K562 (cell line): ENCODE data around the gene C1orf21. TPM values are rescaled to one million over a fixed set of nuclear protein-coding genes. Genes with fewer than 3 reads are reported as not detected.

Experiments used
- ATAC-seq: fragments of 200-7000 bp; cut with Tn5 transposase; 3 replicates; pipeline ENCODE4 v1.9.1; 2020; ENCODE audit warnings: moderate library complexity
- BruUV-seq: library from RNA; stranded (reverse); fragments of 400-500 nt; replicated peaks from 2 replicates; lab custom pipeline; 2021; lab: Mats Ljungman, UMichigan
- CTCF ChIA-PET: fragments of 300-600 bp; formaldehyde crosslinking; extraction: SDS; loops from one replicate; lab custom pipeline; 2021; ENCODE audit warnings: low intra/inter-chr PET ratio; lab: Yijun Ruan, JAX
- POLR2A ChIA-PET: fragments of 300-600, 350-650 bp; sonication (Branson Sonifier 250); formaldehyde crosslinking; extraction: SDS; loops from one replicate; lab custom pipeline; 2021; ENCODE audit warnings: antibody characterized with exemption, inconsistent platforms; lab: Yijun Ruan, JAX
- DNase-seq, 4 experiments: peaks; one replicate each; pipeline versions ENCODE4 v3.0.0 to v3.0.0-alpha.2; 2011 to 2018; ENCODE audit warnings: low spot score in 3 of 4, mixed read lengths in 3 of 4; ENCODE audit errors: extremely low read depth in 1 of 4
- FAIRE-seq: peaks from 2 replicates; lab custom pipeline; 2011; peaks lifted over from hg19 to GRCh38; lab: Jason Lieb, UNC
- H2AFZ ChIP-seq: 2 replicates; pipeline ENCODE4 v1.6.0; 2011; ENCODE audit warnings: low read depth, low read length, control low read depth, inconsistent platforms
- H3K27ac ChIP-seq: fragments of 200-600 bp; 3 replicates; pipeline ENCODE4 v1.8.0; 2011; ENCODE audit warnings: low read depth, mild to moderate bottlenecking, control low read depth, inconsistent platforms, low read length, moderate library complexity, mixed read lengths; ENCODE audit errors: extremely low read depth
- H3K27me3 ChIP-seq, 2 experiments: fragments of 300-600 bp in 1 of 2; 2 replicates in 1 of 2; 3 replicates in 1 of 2; pipeline versions ENCODE4 v1.6.0 to v1.8.0; 2011; ENCODE audit warnings: inconsistent platforms in 2 of 2, low read length in 2 of 2, mild to moderate bottlenecking in 1 of 2, mixed read lengths in 1 of 2, moderate library complexity in 1 of 2; ENCODE audit not compliant: control insufficient read depth in 2 of 2, insufficient read depth in 2 of 2
- H3K36me3 ChIP-seq: fragments of 300-600 bp; 3 replicates; pipeline ENCODE4 v1.8.0; 2011; ENCODE audit warnings: mild to moderate bottlenecking, low read length, inconsistent platforms; ENCODE audit not compliant: control insufficient read depth, insufficient read depth
- H3K4me1 ChIP-seq, 2 experiments: fragments of 200-600 bp in 1 of 2; replicated peaks in 1 of 2; 2 replicates in 1 of 2; 3 replicates in 1 of 2; pipeline versions ENCODE4 v1.5.1 to v1.8.0; 2011; ENCODE audit warnings: inconsistent platforms in 2 of 2, low read length in 2 of 2, mild to moderate bottlenecking in 1 of 2, mixed read lengths in 1 of 2, moderate library complexity in 1 of 2; ENCODE audit not compliant: control insufficient read depth in 2 of 2, insufficient read depth in 2 of 2
- H3K4me2 ChIP-seq: 2 replicates; pipeline ENCODE4 v1.6.1; 2011; ENCODE audit warnings: low read length, control low read depth, inconsistent platforms, mixed read lengths; ENCODE audit not compliant: insufficient read depth
- H3K4me3 ChIP-seq: fragments of 200-600 bp; sonication (generic), shearing (Covaris generic); 2 replicates; pipeline ENCODE4 v1.5.1; 2016; ENCODE audit warnings: control low read depth, inconsistent platforms
- H3K79me2 ChIP-seq: fragments of 200-600 bp; 3 replicates; pipeline ENCODE4 v1.8.0; 2011; ENCODE audit warnings: low read length, inconsistent platforms; ENCODE audit not compliant: control insufficient read depth, insufficient read depth
- H3K9ac ChIP-seq, 2 experiments: 2 replicates each; pipeline versions ENCODE4 v1.6.0 to v1.6.1; 2011; ENCODE audit warnings: low read depth in 2 of 2, low read length in 2 of 2, control low read depth in 1 of 2, inconsistent platforms in 1 of 2, mild to moderate bottlenecking in 1 of 2, mixed read lengths in 1 of 2; ENCODE audit not compliant: insufficient read depth in 1 of 2
- H3K9me1 ChIP-seq: one replicate; pipeline ENCODE4 v1.6.0; 2011; ENCODE audit warnings: inconsistent platforms, mild to moderate bottlenecking, low read length, moderate library complexity; ENCODE audit not compliant: control insufficient read depth, insufficient read depth
- H3K9me3 ChIP-seq: replicated peaks from 2 replicates; pipeline ENCODE4 v1.5.1; 2011; ENCODE audit warnings: low read depth, low read length, inconsistent platforms; ENCODE audit not compliant: control insufficient read depth, insufficient read depth
- H4K20me1 ChIP-seq: replicated peaks from 2 replicates; pipeline ENCODE4 v1.6.1; 2011; ENCODE audit warnings: low read length, inconsistent platforms, mixed read lengths; ENCODE audit not compliant: control insufficient read depth, insufficient read depth
- FOXP1 ChIP-seq: sonication (generic); formaldehyde crosslinking; IDR thresholded peaks from 2 replicates; pipeline ENCODE4 v1.8.0; 2022; ENCODE audit warnings: mild to moderate bottlenecking, missing genetic modification reagents
- LARP7 ChIP-seq: fragments of 450-650 bp; IDR thresholded peaks from 2 replicates; pipeline ENCODE4 v1.6.1; 2016
- MED1 ChIP-seq: sonication (generic); formaldehyde crosslinking; IDR thresholded peaks from 2 replicates; pipeline ENCODE4 v1.8.1; 2023; ENCODE audit warnings: missing genetic modification reagents, borderline replicate concordance
- THRAP3 ChIP-seq: fragments of 450-650 bp; IDR thresholded peaks from 2 replicates; pipeline ENCODE4 v1.6.1; 2016; ENCODE audit warnings: mild to moderate bottlenecking, inconsistent platforms, borderline replicate concordance
- U2AF1 ChIP-seq: fragments of 200-400 bp; formaldehyde crosslinking; optimal IDR thresholded peaks from 2 replicates; pipeline ENCODE3; 2017; ENCODE audit warnings: mild to moderate bottlenecking, low read depth, low read length, moderate library complexity
- ZNF3 ChIP-seq: fragments of 250-450 bp; sonication (Bioruptor Pico); IDR thresholded peaks from 2 replicates; pipeline ENCODE4 v1.5.0; 2021; ENCODE audit warnings: mild to moderate bottlenecking, moderate library complexity
- WGBS: fragments of 100-300 bp; shearing (Covaris generic); methylation state at CpG from one replicate; pipeline ENCODE4 v1.1.6; 2016; ENCODE audit warnings: low coverage, mixed read lengths; ENCODE audit not compliant: insufficient coverage; ENCODE audit errors: missing lambda C conversion rate; 5-methylcytosine and 5-hydroxymethylcytosine counted together
- in situ Hi-C: fragments of 300-500 bp; cut with MboI; formaldehyde crosslinking; loops from 4 replicates; pipeline ENCODE4 v1.15.0; 2018; ENCODE audit warnings: inconsistent platforms, mixed read lengths
- intact Hi-C: fragments of 100-400 bp; cut with micrococcal nuclease; formaldehyde crosslinking; loops from 2 replicates; pipeline ENCODE4 v1.14.2; 2022
- polyA plus RNA-seq, 8 experiments: library from polyadenylated mRNA; depleted of rRNA in 4 of 8; stranded (reverse) in 5 of 8; unstranded in 3 of 8; fragments of >200 nt; fragmentation: Nextera tagmentation in 2 of 8; fragmentation: Illumina TruSeq in 1 of 8; extraction: Ambion mirVana in 2 of 8; extraction: Trizol in 1 of 8; gene quantifications; 2 replicates each; pipeline versions ENCODE4 v1.2.1 to v1.2.3, GENCODE V29; 2011 to 2014; ENCODE audit warnings: inconsistent platforms in 1 of 8, missing spikeins in 1 of 8
- total RNA-seq, 7 experiments: library from RNA; depleted of rRNA in 6 of 7; stranded (reverse); fragments of >200 nt in 6 of 7; fragmentation: Illumina TruSeq in 2 of 7; extraction: Trizol in 2 of 7; gene quantifications; 2 replicates each; pipeline versions ENCODE4 v1.2.1 to v1.2.3, GENCODE V29; 2011 to 2021; ENCODE audit warnings: low replicate concordance in 1 of 7
- TF ChIP-seq, protein P1 (sequence below): sonication (generic); formaldehyde crosslinking; IDR thresholded peaks from 2 replicates; pipeline ENCODE4 v1.8.0; 2022; ENCODE audit warnings: missing genetic modification reagents, mild to moderate bottlenecking, borderline replicate concordance
- TF ChIP-seq, protein P2 (sequence below): fragments of 250-450 bp; sonication (Bioruptor Pico); IDR thresholded peaks from 2 replicates; pipeline ENCODE4 v1.8.0; 2021; ENCODE audit warnings: moderate library complexity, mild to moderate bottlenecking, inconsistent platforms
- TF ChIP-seq, protein P3 (sequence below): sonication (generic); formaldehyde crosslinking; IDR thresholded peaks from 2 replicates; pipeline ENCODE4 v1.8.1; 2023; ENCODE audit warnings: mild to moderate bottlenecking, missing genetic modification reagents, moderate library complexity

The C1orf21 gene
- total and polyA plus RNA-seq, 9 of the 15 experiments (the other 6 are each of a cell fraction or from before 2014, with no cell fraction given): under 0.01 to 0.31 (median 0.07) TPM

DNA sequence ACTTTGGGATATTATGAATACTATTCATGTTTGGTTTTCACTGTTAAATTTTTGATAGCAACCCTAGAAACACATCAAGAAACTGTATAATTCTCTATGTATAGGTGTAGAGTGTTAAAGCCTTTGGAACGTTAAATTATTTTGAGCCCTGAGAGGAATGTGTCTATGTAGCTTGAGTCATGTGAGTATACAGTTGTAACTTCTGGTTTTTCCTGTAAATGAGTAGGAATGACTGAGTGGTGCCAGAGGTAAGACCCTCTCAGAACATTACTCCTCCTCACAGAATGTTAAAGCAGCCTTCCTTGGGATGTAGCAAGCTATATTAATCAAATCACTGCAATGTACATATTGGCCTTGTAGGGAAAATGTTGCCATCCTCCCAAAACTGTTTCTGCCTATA is 69.0 kb downstream of the C1orf21 start (continued):
- TF ChIP-seq, protein P1, sequence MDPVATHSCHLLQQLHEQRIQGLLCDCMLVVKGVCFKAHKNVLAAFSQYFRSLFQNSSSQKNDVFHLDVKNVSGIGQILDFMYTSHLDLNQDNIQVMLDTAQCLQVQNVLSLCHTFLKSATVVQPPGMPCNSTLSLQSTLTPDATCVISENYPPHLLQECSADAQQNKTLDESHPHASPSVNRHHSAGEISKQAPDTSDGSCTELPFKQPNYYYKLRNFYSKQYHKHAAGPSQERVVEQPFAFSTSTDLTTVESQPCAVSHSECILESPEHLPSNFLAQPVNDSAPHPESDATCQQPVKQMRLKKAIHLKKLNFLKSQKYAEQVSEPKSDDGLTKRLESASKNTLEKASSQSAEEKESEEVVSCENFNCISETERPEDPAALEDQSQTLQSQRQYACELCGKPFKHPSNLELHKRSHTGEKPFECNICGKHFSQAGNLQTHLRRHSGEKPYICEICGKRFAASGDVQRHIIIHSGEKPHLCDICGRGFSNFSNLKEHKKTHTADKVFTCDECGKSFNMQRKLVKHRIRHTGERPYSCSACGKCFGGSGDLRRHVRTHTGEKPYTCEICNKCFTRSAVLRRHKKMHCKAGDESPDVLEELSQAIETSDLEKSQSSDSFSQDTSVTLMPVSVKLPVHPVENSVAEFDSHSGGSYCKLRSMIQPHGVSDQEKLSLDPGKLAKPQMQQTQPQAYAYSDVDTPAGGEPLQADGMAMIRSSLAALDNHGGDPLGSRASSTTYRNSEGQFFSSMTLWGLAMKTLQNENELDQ (CRISPR knock-in tag): no peak
- no peak for TF ChIP-seq MED1 (CRISPR knock-in tag)
- TF ChIP-seq THRAP3: no peak

DNA sequence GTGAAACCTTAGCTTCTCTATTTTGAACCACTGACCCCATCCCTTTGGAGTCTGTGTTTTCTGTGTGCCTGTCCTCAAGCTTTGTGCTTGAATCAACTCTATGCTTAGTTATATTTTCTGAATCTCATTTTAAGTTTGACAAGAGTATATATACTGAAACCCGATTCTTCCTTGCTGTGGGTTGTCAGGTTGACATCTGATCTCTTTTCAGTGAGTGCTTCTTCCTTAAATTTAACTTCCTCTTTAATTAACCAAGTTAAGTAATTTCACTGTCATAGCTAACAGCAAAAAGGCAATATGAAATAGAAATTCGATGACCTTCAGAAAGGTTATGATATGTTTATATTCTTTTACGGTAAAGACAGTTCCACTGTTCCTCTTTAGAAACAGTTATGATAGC is 69.4 kb downstream of the C1orf21 start:
- no peaks in the 10 kb centered on the region for H4K20me1 ChIP-seq
- H3K9me1 ChIP-seq: no peaks in the 10 kb centered on the region
- TF ChIP-seq, protein P2, sequence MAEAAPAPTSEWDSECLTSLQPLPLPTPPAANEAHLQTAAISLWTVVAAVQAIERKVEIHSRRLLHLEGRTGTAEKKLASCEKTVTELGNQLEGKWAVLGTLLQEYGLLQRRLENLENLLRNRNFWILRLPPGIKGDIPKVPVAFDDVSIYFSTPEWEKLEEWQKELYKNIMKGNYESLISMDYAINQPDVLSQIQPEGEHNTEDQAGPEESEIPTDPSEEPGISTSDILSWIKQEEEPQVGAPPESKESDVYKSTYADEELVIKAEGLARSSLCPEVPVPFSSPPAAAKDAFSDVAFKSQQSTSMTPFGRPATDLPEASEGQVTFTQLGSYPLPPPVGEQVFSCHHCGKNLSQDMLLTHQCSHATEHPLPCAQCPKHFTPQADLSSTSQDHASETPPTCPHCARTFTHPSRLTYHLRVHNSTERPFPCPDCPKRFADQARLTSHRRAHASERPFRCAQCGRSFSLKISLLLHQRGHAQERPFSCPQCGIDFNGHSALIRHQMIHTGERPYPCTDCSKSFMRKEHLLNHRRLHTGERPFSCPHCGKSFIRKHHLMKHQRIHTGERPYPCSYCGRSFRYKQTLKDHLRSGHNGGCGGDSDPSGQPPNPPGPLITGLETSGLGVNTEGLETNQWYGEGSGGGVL: no peak
- TF ChIP-seq LARP7: no peak
- no peak for TF ChIP-seq ZNF3 (CRISPR knock-in tag)
- TF ChIP-seq FOXP1 (CRISPR knock-in tag): no peak
- no peak for TF ChIP-seq U2AF1
- TF ChIP-seq, protein P3, sequence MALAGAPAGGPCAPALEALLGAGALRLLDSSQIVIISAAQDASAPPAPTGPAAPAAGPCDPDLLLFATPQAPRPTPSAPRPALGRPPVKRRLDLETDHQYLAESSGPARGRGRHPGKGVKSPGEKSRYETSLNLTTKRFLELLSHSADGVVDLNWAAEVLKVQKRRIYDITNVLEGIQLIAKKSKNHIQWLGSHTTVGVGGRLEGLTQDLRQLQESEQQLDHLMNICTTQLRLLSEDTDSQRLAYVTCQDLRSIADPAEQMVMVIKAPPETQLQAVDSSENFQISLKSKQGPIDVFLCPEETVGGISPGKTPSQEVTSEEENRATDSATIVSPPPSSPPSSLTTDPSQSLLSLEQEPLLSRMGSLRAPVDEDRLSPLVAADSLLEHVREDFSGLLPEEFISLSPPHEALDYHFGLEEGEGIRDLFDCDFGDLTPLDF (CRISPR knock-in tag): no peak
- H2AFZ ChIP-seq: no peak overlapping the region
- H3K27me3 ChIP-seq: peaks cover 0 to 4% of the 10 kb centered on the region in 2 experiments; a peak in 1 of 5 replicates
- WGBS: 1% methylated on average over 3 of the region's 3 CpGs
- H3K4me1 ChIP-seq: no peaks in the 10 kb centered on the region
- FAIRE-seq (no peak), ATAC-seq (no peak), DNase-seq (no peak)
- H3K79me2 ChIP-seq: no peaks in the 10 kb centered on the region
- in situ Hi-C loops (no loop called here), intact Hi-C loops (no loop called here)
- H3K27ac ChIP-seq: no peak overlapping the region
- no peak overlapping the region for H3K4me3 ChIP-seq
- no peak overlapping the region for H3K9ac ChIP-seq
- ChIA-PET POLR2A (interaction anchor here (0.6 kb wide), 1 partner anchor 1196 kb away, joined by 3 read pairs; no protein-coding TSS in a partner anchor), CTCF (no interaction called here)
- BruUV-seq: no TSS peak
- H3K9me3 ChIP-seq: no peaks in the 10 kb centered on the region
- H3K36me3 ChIP-seq: no peaks in the 10 kb centered on the region
- H3K4me2 ChIP-seq: no peak overlapping the region
